Astrocyte of the spinal cord (primary cell): ENCODE data around the gene LYSMD2.
"Not testable (repeated sequence)": the region's sequence is repeated elsewhere in the genome, so short reads cannot be mapped to it uniquely, and the experiment has no call there.

Source experiments
- DNase-seq: peaks from one replicate; pipeline ENCODE4 v3.0.0; 2011; ENCODE audit warnings: low read depth, low spot score
- H3K4me3 ChIP-seq: 2 replicates; pipeline ENCODE4 v1.5.1; 2011; ENCODE audit warnings: low read depth, mild to moderate bottlenecking, low read length, moderate library complexity
- CTCF ChIP-seq: IDR thresholded peaks from 2 replicates; pipeline ENCODE4 v1.5.1; 2012; ENCODE audit warnings: low read depth, mild to moderate bottlenecking, low read length, inconsistent platforms
- in situ Hi-C: cut with HindIII; loops from 2 replicates; pipeline ENCODE4 v1.10.0; 2017; ENCODE audit warnings: low sequenced_read_pairs

Gene LYSMD2

GRCh38 chr15:51737522-51738305 lies at the start of gene LYSMD2:
Gene LYSMD2 (minus strand): TSS chr15:51737655. CDS start chr15:51737622, 33 bp downstream.
- TF ChIP-seq CTCF: no peak
- H3K4me3 ChIP-seq: peak within 1 kb of the TSS; percentile 53
- DNase-seq: peak; percentile 52
- in situ Hi-C loops: no loop called here

- DNase-seq, in situ Hi-C loops, H3K4me3 ChIP-seq: not testable (repeated sequence)
Observed at GRCh38 chr15:51787130-51787529, 49.7 kb upstream of the LYSMD2 start.

GRCh38 chr15:51783967-51784366 lies 46.5 kb upstream of the LYSMD2 start:
- DNase-seq: no peak
- no peak overlapping the region for H3K4me3 ChIP-seq
- in situ Hi-C loops: no loop called here
- no peak for TF ChIP-seq CTCF

GRCh38 chr15:51782357-51782896 lies 45.0 kb upstream of the LYSMD2 start:
- in situ Hi-C loops: no loop called here
- no peak overlapping the region for H3K4me3 ChIP-seq
- TF ChIP-seq CTCF: peak; percentile 35
- no peak for DNase-seq

- DNase-seq: no peak
- H3K4me3 ChIP-seq: no peak overlapping the region
- in situ Hi-C loops: no loop called here
- no peak for TF ChIP-seq CTCF
Observed at GRCh38 chr15:51781506-51781905, 44.1 kb upstream of the LYSMD2 start.

- TF ChIP-seq CTCF: no peak
- in situ Hi-C loops: no loop called here
- H3K4me3 ChIP-seq: no peak overlapping the region
- no peak for DNase-seq
Observed at GRCh38 chr15:51780636-51781035, 43.2 kb upstream of the LYSMD2 start.

- TF ChIP-seq CTCF: peak; percentile 79
- DNase-seq: peak; percentile 74
- in situ Hi-C loops: no loop called here
- H3K4me3 ChIP-seq: no peak overlapping the region
Observed at GRCh38 chr15:51776952-51777569, 39.6 kb upstream of the LYSMD2 start.
